ENCODE data around the gene GOT1. TPM values are rescaled to one million over a fixed set of nuclear protein-coding genes. Genes with fewer than 3 reads are reported as not detected.

The GOT1 gene
- total RNA-seq, 2 donors from 2014 or later = 12.3 to 14.3 TPM

- no peak overlapping the region for H3K27ac ChIP-seq
- no peaks in the 10 kb centered on the region for H3K9me3 ChIP-seq
- H3K27me3 ChIP-seq (replicated peaks; ENCODE audit: insufficient read depth) = no peaks in the 10 kb centered on the region
- ATAC-seq (ENCODE audit: insufficient number of reproducible peaks, low FRiP score, low read depth) = no peak
- H3K36me3 ChIP-seq = no peaks in the 10 kb centered on the region
- no peak for TF ChIP-seq CTCF (IDR thresholded peaks at IDR 0.05)
- H3K4me1 ChIP-seq (ENCODE audit: control insufficient read depth in 1 of 2, low read depth in 2 of 2) = no peaks in the 10 kb centered on the region
- DNase-seq (ENCODE audit: low spot score) = no peak
- H3K4me3 ChIP-seq = no peak overlapping the region
These were observed 63.8 kb downstream of the GOT1 start for GRCh38 chr10:99366666-99367065.

GRCh38 chr10:99365736-99366135 lies 64.7 kb downstream of the GOT1 start:
- ATAC-seq (ENCODE audit: insufficient number of reproducible peaks, low FRiP score, low read depth) (no peak), DNase-seq (ENCODE audit: low spot score) (no peak)
- Histone ChIP-seq H3K27ac (no peak overlapping the region), H3K27me3 (replicated peaks; ENCODE audit: insufficient read depth) (no peaks in the 10 kb centered on the region), H3K4me1 (ENCODE audit: control insufficient read depth in 1 of 2, low read depth in 2 of 2) (no peaks in the 10 kb centered on the region), H3K36me3 (no peaks in the 10 kb centered on the region), H3K9me3 (no peaks in the 10 kb centered on the region), H3K4me3 (no peak overlapping the region)
- TF ChIP-seq CTCF (IDR thresholded peaks at IDR 0.05) = no peak

GRCh38 chr10:99365311-99365710 lies 65.1 kb downstream of the GOT1 start:
- no peaks in the 10 kb centered on the region for H3K9me3 ChIP-seq
- no peak for ATAC-seq (ENCODE audit: insufficient number of reproducible peaks, low FRiP score, low read depth)
- no peak for TF ChIP-seq CTCF (IDR thresholded peaks at IDR 0.05)
- no peaks in the 10 kb centered on the region for H3K4me1 ChIP-seq (ENCODE audit: control insufficient read depth in 1 of 2, low read depth in 2 of 2)
- no peaks in the 10 kb centered on the region for H3K36me3 ChIP-seq
- DNase-seq (ENCODE audit: low spot score) = no peak
- no peak overlapping the region for H3K4me3 ChIP-seq
- H3K27me3 ChIP-seq (replicated peaks; ENCODE audit: insufficient read depth) = no peaks in the 10 kb centered on the region
- H3K27ac ChIP-seq = no peak overlapping the region

- DNase-seq (ENCODE audit: low spot score) (no peak), ATAC-seq (ENCODE audit: insufficient number of reproducible peaks, low FRiP score, low read depth) (no peak)
- H3K36me3 ChIP-seq = no peaks in the 10 kb centered on the region
These were observed 66.3 kb downstream of the GOT1 start for GRCh38 chr10:99364125-99364524.

GRCh38 chr10:99360934-99361333 lies 69.5 kb downstream of the GOT1 start:
- Histone ChIP-seq H3K36me3 (no peaks in the 10 kb centered on the region), H3K27ac (no peak overlapping the region), H3K9me3 (no peaks in the 10 kb centered on the region), H3K4me1 (ENCODE audit: control insufficient read depth in 1 of 2, low read depth in 2 of 2) (no peaks in the 10 kb centered on the region), H3K27me3 (replicated peaks; ENCODE audit: insufficient read depth) (no peaks in the 10 kb centered on the region), H3K4me3 (no peak overlapping the region)
- no peak for ATAC-seq (ENCODE audit: insufficient number of reproducible peaks, low FRiP score, low read depth)
- TF ChIP-seq CTCF (IDR thresholded peaks at IDR 0.05) = no peak
- no peak for DNase-seq (ENCODE audit: low spot score)

More at GRCh38 chr10:99364125-99364524, 66.3 kb downstream of the GOT1 start:
- H3K9me3 ChIP-seq = no peaks in the 10 kb centered on the region
- no peak overlapping the region for H3K4me3 ChIP-seq
- TF ChIP-seq CTCF (IDR thresholded peaks at IDR 0.05) = no peak
- H3K27ac ChIP-seq = no peak overlapping the region
- no peaks in the 10 kb centered on the region for H3K27me3 ChIP-seq (replicated peaks; ENCODE audit: insufficient read depth)
- no peaks in the 10 kb centered on the region for H3K4me1 ChIP-seq (ENCODE audit: control insufficient read depth in 1 of 2, low read depth in 2 of 2)
